ENCODE measurements around the gene GDF10.
A peak's percentile ranks its signal among the peaks of the same experiment; 100 is the strongest.

Gene GDF10

DNA sequence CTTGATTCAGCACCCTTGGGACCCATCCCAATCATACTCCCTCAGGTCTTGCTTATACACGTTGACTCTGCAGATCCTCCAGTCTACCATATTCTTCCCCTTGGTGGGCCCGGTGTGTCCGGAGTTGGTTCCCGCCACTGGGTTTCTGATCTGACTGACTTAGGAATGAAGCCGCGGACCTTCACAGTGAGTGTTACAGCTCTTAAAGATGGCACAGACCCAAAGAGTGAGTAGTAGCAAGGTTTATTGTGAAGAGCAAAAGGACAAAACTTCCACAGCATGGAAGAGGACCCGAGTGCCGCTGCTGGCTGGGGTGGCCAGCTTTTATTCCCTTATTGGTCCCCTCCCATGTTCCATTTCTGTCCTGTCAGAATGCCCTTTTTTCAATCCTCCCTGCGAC is 5.9 kb upstream of the GDF10 start:
- no peak for DNase-seq (ENCODE audit: low read depth in 2 of 3, low spot score in 1 of 3)

DNA sequence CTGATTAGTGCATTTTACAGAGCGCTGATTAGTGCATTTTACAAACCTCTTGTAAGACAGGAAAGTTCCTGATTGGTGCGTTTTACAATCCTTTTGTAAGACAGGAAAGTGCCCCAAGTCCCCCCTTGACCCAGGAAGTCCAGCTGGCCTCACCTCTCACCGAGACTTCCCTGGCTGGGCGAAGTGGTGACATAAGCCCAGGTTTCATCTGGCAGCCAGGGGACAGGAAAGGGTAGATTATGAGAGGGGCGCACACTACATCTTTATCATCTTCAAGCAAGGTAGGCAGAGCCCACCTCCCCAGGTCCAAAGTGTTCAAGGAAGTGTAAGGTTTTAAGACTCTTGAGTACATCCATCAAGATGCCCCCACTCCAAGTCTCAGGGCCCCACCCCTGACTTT is 5.5 kb upstream of the GDF10 start:
- DNase-seq (ENCODE audit: low read depth in 2 of 3, low spot score in 1 of 3) = no peak

DNA sequence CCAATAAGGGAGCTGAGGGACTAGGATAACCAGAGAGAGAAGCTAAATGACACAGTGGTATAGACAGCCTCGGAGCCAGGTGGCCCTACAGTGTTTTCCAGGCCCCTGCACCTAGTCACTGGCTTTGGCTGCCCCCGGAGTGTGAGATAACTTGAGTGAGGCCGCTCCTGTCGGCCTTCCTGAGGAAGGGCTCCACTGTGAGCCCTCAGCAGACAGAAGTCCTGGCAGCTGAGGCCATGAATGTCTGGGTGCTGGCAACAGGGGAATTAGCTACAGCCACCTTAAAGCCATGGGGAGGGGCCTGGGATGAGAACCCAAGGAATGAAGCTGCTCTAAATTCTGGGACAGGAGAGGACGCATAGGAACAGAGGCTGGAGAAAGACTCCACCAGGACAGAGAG is 4.6 kb upstream of the GDF10 start:
- no peak for DNase-seq (ENCODE audit: low read depth in 2 of 3, low spot score in 1 of 3)

DNA sequence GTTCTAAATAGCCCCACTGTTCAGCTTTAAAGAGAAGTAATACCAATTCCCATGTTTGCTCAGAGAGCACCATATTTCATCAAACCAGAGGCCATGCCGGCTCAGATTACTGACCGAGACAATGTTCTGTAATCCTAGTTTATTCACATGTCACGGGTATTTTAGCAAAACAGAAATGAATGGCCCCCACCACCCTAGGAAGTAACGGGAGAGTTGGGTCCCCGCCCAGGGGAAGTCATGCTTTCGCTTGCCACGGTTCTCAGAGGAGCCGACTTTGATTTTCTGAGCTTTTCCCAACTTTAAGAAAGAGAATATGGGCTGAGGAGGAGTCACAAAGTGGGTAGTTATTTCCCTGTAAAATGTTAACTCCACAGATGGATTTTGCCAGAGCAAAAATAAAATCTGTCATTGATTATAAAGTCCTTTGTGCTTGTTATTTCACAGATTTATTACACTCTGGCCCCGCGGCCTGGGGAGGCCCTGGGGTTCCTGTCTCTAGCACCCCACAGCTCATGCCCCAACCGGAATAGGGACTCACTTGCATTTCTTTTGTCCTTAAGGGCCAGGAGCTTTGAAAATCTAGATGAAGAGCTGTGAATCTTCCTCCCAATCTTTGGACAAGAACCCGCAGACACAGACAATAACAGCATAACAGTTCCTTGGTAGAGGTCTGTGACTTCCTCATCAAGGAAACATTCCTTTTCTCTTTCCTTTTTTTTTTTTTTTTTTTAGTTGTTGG is 3.7 kb upstream of the GDF10 start:
- no peak for DNase-seq (ENCODE audit: low read depth in 2 of 3, low spot score in 1 of 3)

DNA sequence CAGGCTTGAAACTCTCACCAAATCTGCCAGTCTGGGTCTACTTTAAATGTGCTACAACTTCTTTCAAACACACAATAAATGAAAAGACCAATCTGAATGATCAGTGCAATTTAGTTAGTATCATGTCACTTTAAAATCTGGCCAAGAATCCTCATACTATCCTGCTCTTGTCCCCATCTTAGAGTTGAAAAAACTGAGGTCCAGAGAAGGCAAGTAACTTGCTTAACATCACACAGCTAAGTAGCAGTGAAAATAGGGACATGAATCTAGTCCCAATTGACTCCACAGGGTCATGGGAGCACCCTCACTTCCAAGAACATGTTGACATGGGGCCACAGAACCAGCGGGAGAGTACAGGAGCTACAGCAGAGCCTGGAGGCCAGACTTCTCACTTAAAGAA is 3.1 kb upstream of the GDF10 start:
- no peak for DNase-seq (ENCODE audit: low read depth in 2 of 3, low spot score in 1 of 3)

DNA sequence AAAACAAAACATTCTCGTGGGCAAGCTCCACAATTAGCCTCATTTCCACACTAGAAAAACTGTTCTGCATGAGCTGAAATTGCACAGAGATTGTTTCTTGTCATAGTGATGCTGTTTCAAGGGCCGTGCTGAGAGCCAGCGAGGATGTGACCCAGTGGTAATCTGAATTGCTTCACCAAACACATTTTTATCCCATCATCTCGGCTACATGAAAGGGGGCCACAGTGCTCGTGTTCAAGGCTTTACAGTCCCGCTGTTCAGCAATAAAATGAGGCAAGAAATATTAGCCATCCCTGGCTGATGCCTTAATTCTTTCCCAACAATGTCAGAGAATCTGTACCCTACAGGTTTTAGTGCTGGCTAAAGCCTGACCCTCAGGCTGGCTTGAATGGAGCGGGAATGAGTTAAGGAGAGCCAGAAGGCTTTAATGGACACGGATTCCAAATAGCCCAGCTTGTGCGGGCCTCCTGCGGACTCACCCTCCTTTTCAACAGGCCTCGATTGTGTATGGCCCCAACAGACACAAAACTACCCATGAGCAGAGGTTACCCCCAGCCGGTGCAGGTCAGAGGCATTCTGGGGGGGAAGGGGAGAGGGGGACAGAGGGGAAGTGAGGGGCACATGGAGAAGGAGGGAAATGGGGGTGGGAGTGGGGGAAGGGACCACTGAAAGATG is 2.0 kb upstream of the GDF10 start:
- DNase-seq (ENCODE audit: low read depth in 2 of 3, low spot score in 1 of 3) = no peak

DNA sequence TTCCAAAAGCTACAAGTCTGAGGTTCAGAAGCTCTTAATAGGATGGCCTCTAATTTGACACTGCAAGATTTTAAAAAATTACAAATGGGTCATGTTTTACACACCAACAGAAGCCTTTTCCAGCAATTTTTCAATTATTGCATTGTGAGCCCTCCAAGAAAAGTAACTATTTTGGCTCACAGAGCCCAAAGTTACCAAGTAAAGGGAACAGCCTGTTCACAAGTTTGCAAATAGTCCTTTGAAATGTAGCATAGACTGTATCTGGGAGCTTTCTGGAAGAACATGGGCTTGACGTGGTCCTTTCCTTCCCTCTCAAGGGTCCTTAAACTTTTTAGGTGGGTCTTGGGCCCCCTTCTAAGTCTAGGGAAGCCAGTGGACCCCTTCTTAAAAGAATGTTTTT is 1.3 kb upstream of the GDF10 start:
- DNase-seq (ENCODE audit: low read depth in 2 of 3, low spot score in 1 of 3) = no peak

DNA sequence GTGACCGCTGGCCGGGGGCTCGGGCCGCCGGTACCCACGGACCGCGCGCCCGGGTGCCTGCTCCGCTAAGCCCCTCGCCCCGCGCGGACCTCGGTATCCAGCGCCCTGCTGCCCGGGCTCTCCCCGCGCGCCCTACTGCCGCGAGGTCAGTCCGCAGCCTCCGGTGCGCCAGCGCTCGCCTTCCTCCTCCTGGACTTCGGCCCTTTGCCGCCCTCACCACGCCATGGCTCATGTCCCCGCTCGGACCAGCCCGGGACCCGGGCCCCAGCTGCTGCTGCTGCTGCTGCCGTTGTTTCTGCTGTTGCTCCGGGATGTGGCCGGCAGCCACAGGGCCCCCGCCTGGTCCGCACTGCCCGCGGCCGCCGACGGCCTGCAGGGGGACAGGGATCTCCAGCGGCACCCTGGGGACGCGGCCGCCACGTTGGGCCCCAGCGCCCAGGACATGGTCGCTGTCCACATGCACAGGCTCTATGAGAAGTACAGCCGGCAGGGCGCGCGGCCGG is 483 bp downstream of the GDF10 start:
- no peak for DNase-seq (ENCODE audit: low read depth in 2 of 3, low spot score in 1 of 3)

DNA sequence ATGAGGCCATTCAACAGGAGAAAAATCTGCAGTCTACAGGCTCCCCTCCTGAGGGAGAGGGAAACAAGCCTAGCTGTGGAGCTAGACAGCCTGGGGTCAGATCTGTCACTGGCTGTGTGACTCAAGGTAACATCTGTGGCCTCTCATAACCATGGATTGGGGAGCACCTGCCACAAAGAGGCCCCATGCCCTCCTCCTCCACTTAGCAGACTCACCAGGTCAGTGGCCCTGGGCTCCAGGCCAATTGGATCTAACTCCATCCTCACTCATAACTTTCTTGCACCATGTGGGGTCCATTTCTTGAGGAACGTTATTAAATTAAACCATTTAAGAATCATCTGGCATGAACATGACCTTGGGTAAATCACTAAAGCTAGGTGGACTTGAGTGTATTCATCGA is 1.8 kb downstream of the GDF10 start:
- DNase-seq (ENCODE audit: low read depth in 2 of 3, low spot score in 1 of 3) = no peak

DNA sequence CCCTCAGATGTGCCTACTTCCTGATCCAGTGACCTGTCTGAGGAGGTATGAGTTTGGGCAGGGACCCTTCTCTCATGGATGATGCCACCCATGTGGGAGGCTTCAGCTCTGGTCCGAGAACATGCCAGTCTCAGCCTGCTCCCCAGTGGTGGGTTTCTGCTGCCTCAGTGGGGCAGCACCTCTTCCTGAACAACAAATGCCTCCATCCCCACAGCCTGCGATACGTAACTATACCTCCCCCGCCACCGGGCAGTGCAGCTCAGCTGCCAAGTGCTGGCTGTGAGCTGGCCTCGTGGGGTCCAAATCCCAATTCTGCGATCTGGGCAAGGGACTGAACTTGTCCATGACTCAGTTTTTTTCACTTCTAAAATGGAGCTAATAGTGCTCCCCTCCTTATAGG is 3.1 kb downstream of the GDF10 start:
- no peak for DNase-seq (ENCODE audit: low read depth in 2 of 3, low spot score in 1 of 3)

DNA sequence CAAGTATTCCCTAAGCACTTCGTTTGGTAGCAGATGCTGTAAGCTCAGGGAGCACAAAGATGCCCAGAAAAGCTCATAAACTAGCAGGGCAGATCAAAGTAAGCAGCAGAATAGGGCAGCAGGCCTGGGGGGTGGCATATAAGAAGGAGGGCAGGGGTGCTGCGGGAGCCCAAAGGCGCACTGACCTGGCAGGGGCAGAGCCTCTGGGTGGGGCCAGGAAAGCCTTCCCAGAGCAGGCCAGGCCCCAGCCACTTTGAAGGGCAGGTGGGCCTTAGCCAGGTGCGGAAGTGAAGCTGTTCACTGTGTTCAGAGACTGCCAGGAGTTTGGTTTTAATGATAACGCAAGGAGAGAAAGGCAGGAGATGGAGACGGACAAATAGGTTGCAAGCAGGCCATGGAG is 3.9 kb downstream of the GDF10 start:
- DNase-seq (ENCODE audit: low read depth in 2 of 3, low spot score in 1 of 3) = no peak

DNA sequence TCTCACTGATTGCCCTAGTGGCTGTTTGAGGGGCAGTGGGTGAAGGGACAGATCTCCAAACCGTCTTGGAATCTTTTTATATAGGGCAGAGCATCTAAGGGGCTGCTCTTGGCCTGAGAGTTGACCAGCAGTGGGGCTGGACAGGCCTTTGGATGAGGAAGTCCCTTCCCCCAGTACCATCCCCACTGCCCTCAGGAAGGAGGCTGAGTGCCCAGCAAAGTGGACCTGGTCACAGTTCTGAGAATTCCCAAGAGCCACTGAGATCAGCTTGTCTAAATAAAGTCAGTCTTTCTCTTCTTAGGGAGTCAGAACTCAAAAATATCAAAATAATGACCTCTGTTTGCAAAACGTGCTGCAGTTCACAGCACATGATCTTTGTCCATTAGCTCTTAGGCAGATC is 5.6 kb downstream of the GDF10 start:
- DNase-seq (ENCODE audit: low read depth in 2 of 3, low spot score in 1 of 3) = no peak

DNA sequence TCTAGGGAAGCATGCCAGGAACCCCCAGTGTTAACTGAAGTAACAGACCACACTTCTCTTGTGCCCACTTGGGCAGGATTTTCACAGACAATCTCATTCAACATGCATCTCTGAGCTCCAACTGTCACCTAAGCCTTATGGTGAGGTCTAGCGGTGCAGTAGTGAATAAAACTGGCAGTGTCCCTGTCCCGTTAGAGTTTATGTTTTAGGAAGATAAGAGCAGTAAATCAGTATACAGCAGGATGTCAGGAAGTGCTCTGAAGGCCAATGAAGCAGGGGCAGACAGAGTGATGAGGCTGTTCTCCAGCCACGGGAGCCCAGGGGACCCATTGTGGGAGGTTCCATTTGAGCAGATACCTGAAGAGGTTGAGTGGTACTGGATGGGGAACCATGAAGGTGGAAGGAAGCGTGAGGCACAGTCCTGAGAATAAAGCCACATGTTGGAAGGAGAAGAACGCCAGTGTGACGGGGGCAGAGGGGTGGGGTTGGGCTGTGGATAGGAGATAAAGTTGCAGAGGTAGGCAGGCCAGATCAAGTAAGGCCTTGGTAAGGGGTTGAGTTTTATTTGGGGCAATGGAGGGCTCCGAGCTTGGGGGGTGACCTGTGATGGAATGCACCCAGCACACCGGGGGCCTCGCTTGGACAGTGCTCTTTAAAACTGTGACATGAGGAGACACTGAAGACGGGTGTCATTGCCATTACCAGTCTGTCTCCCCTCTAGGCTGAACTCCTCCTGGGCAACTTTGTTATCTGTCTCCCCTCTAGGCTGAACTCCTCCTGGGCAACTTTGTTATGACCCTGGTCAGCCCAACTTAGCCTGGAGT is 6.6 kb downstream of the GDF10 start:
- no peak for DNase-seq (ENCODE audit: low read depth in 2 of 3, low spot score in 1 of 3)

DNA sequence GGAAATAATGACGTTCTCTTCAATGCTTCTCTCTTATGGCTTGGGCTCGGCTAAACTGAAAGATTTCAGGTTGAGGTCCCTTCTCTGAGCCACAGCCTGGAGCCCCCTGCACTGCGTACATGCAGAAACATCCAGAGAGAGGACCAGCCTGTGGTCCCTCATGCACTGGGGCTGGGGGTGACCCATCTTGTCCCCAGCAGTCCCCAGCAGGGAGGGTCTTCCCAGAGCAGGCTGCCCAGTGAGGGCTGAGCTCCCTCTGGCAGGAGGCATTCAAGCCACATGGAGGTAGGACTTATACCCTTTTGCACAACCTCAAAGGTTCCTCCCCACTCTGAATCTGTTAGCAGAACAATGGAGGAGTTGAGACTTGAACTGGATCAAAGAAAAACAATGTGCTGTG is 7.4 kb downstream of the GDF10 start:
- no peak for DNase-seq (ENCODE audit: low read depth in 2 of 3, low spot score in 1 of 3)

DNA sequence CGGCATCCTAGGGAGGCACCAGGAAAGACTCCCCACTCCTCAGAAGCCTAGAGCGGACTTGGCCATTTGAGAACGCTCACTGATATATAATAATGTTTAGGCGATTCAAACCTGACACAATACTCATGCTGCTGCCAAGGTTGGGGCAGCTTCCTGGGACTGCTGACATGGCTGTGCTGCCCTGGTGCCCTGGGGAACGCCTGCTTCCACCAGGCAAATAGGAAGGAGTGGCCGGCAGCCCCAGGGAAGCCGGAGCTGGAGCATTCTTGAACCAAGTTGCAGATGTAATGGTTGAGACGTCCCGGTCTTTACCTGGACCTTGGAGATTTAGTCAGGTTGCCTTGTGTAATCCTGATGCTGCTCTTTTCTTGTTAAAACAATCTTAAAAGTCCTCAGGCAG is 8.8 kb downstream of the GDF10 start:
- DNase-seq (ENCODE audit: low read depth in 2 of 3, low spot score in 1 of 3) = no peak

DNA sequence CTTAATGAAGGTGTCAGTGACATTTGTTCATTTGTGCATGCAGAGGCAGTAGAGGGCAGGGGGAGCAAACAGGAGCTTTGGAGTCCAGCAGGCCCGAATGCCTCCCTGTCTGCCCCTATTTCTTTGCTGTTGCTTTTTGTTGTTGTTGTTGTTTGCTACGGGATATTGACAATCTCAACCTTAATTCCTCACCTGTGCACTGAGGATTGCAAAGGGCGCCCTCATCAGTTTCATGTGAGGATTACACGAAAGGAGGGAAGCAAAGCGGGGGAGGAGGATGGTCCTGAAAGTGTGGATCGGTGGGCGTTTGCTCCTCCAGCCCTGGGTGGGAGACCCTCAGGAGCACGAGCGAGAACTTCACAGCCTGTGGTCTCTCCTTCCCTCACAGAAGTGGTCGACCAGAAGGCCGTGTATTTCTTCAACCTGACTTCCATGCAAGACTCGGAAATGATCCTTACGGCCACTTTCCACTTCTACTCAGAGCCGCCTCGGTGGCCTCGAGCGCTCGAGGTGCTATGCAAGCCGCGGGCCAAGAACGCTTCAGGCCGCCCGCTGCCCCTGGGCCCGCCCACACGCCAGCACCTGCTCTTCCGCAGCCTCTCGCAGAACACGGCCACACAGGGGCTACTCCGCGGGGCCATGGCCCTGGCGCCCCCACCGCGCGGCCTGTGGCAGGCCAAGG is 9.6 kb downstream of the GDF10 start:
- DNase-seq (ENCODE audit: low read depth in 2 of 3, low spot score in 1 of 3) = no peak

DNA sequence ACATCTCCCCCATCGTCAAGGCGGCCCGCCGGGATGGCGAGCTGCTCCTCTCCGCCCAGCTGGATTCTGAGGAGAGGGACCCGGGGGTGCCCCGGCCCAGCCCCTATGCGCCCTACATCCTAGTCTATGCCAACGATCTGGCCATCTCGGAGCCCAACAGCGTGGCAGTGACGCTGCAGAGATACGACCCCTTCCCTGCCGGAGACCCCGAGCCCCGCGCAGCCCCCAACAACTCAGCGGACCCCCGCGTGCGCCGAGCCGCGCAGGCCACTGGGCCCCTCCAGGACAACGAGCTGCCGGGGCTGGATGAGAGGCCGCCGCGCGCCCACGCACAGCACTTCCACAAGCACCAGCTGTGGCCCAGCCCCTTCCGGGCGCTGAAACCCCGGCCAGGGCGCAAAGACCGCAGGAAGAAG is 10.1 kb downstream of the GDF10 start:
- no peak for DNase-seq (ENCODE audit: low read depth in 2 of 3, low spot score in 1 of 3)

DNA sequence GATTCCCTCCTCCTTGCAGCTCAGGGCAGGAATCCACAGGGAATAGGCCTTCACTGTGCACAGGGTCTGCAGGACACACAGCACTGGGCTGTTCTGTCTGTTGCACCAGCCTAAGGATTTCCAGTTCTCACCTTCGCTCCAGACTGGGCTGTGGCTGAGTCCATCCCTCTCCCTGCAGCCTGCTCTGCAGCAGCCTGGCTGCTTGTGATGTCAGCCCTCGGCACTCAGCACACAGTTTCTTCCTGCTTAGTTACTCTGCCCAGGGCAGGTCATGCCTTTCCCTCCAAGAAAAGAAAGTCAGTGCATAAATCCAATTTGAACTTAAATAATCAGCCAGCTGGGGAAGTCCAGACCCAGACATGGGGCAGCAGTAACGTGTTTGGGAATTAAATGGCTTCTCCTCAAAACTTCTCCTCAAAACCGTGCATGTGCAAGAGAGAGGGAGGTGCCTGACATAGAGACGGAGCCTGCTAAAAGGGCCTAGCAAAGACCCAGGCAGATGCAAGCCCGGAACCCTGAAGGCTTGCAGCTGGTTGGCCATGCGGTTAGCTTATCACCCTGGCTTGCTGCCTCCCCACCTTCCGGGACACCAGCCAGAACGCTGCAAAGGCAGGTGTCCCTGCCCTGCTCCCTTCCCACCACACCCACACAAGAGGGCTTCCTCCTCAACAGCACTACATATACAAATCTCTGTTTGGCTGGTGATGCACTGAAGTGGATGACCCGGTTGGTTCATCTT is 11.4 kb downstream of the GDF10 start:
- no peak for DNase-seq (ENCODE audit: low read depth in 2 of 3, low spot score in 1 of 3)

DNA sequence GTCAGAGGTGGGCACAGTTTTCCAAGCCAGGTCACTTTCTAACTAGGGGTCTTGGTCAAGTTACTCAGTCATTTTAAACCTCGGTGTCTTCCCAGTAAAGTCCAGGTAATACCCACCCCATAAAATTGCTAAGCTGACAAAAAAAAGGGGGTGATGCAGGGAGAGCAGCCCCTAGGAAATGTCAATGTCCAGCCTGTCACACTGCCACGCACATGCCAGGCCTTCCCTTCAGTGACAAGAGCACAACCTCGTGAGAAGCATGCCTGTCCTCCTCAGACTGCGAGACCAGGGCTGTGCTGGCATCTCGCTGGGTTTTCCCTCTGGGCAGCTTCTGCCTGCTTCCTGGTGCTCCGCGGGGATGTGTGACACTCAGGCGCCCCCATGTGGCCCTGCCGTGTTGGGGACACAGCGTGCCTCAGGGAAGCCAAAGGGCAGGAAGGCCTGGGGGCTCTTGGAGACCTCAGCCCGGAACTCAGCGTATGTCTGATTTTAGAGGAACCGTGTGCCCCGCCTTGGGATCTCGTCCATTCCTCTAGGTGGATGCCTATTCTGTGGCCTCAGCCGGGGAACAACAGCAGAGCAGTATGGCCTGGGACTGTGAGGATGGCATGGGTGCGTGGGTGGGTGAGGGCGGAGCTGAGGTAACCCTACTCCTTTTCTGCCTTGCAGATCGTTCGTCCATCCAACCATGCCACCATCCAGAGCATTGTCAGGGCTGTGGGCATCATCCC is 12.1 kb downstream of the GDF10 start:
- peak; percentile 79 to 82 (median 82) for DNase-seq (ENCODE audit: low read depth in 2 of 3, low spot score in 1 of 3)

DNA sequence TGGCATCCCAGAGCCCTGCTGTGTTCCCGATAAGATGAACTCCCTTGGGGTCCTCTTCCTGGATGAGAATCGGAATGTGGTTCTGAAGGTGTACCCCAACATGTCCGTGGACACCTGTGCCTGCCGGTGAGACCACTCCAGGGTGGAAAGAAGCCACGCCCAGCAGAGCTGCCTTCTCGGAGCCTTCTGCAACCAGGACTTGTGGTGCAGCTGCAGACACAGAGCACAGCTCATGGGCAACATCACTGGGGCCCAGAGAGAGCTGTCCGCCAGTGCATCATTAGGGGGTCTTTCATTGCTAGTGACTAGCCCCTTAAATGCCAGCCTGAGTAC is 12.6 kb downstream of the GDF10 start:
- DNase-seq (ENCODE audit: low read depth in 2 of 3, low spot score in 1 of 3) = no peak
